Stimulated activated naive CD4-positive, alpha-beta T cell (primary cell): Measurements from ENCODE around the gene DNM2.
"Not testable (repeated sequence)": the region's sequence is repeated elsewhere in the genome, so short reads cannot be mapped to it uniquely, and the experiment has no call there.

Experiments
- DNase-seq, 6 experiments: peaks; one replicate each; lab custom pipeline; 2025; lab: John Stamatoyannopoulos, UW

Gene DNM2

DNA sequence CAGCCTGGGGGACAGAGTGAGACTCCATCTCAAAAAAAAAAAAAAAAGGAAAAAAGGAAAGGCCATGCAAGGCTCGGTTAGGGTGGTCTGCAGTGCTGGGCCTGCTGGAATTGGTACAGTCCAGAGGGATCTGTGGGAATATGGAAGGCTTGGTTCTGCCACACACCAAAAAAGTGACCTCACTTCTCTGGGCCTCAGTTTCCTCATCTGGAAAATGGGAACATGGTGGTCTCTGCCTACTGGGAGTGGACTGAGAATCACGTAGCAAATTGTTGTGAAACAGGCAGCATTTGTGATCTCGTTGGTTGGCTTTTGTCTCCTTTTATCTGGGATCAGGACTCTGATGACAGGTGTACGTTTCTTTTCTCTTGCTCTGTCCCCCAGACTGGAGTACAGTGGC is 7.5 kb downstream of the DNM2 start:
- DNase-seq, result no peak

DNA sequence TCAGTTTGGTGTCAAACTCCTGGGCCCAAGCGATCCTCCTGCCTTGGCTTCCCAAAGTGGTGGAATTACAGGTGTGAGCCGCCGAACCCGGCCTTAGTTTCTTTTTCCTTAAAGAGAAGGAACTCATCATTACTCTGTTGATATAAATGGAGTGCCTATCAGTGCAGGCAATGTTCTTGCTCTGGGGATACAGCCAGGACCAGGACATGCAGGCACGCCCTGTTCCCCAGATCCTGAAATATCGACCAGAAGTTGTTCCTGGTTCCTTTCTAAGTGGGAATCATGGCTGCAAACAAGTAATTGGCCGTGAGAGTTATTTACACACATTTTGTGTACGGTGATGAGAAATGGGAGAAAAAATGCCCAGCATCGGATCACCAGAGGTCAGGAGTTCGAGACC is 8.4 kb downstream of the DNM2 start:
- DNase-seq, result no peak

DNA sequence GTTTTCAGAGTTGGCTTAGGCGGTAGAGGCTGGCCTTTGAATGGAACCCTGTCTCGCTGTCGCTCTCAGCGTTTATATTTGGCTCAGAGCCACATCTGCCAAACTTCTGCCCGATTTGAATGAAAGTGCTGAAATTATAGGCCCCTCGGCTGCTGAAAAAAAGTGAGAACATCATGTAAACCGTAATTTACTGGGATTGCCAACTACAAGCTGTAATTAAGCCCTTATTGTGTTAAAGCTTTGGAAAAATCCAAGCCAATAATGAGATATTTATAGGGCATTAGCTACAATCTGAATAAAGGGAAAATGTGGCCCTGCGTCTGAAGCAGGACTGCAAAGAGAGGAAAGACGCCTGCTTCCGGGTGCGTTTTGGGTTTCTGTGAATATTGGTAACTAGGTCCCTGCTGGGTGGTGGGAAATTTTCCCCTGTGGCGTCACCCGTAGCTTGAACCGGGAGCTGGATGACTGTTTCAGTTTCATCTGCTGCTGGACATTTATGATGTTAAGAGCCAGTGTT is 9.9 kb downstream of the DNM2 start:
- no peak for DNase-seq

DNA sequence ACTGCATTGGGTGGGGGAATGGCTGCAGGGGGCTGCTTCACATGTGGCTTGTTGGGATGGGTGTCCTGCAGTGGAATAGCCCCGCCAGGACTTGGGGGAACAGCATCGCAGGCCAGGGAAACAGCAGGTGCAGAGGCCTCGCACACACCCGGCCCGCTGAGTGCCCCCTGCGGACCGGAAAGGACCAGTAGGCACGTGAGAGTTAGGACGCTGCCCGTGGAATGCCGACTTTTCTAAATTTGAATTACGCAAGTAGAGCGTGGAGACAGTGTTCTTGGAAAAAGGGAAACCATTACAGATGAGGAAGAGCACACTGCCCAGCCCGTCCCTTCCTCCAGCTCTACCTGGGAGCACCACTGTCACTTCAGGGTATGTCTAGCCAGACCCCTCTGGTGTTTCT is 11.5 kb downstream of the DNM2 start:
- DNase-seq, result no peak

DNA sequence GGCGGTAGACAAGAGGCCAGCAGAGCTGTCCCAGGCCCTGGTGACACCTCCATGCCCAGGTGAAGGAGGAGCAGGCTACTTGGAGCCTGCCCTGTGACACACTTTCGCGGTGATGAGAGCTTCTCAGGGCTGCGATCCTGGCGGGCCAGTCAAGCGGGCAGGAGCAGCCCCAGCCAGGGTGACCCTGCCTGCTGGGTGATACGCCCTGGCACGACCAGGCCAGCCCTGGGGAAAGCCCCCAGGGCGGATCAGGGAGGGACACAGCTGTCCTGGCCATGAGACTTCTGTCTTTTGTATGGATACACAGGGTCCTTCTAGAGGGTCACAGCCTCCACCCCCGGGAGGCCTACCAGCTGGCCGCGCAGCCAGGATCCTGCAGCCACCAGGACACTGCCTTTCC is 13.1 kb downstream of the DNM2 start:
- DNase-seq, result no peak

DNA sequence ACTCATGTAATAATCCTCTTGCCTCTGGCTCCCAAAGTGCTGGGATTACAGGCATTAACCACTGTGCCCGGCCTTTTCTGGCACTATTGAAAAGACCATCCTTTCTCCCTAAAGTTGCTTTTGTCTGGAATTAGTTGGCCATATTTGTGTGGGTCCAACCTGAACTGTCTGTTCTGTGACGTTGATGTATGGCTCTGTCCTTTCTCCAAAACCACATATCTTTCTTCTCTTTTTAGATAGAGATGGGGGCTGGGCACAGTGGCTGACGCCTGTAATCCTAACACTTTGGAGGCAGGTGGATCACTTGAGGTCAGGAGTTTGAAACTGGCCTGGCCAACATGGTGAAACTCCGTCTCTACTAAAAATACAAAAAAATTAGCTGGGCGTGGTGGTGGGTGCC is 17.9 kb downstream of the DNM2 start:
- DNase-seq, result no peak

DNA sequence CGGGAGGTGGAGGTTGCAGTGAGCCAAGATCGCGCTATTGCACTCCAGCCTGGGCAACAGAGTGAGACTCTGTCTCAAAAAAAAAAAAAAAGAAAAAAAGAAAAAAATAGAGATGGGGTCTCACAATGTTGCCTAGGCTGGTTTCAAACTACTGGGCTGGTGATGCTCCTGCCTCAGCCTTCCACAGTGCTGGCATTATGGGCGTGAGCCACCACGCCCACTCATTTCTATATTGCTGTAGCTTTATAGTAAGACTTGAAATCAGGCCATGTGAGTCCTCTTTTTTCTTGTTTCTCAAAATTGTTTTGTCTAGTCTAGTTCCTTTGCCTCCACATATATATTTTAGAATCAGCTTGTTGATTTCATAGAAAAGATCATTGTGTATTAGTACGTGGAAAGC is 18.3 kb downstream of the DNM2 start:
- no peak for DNase-seq

DNA sequence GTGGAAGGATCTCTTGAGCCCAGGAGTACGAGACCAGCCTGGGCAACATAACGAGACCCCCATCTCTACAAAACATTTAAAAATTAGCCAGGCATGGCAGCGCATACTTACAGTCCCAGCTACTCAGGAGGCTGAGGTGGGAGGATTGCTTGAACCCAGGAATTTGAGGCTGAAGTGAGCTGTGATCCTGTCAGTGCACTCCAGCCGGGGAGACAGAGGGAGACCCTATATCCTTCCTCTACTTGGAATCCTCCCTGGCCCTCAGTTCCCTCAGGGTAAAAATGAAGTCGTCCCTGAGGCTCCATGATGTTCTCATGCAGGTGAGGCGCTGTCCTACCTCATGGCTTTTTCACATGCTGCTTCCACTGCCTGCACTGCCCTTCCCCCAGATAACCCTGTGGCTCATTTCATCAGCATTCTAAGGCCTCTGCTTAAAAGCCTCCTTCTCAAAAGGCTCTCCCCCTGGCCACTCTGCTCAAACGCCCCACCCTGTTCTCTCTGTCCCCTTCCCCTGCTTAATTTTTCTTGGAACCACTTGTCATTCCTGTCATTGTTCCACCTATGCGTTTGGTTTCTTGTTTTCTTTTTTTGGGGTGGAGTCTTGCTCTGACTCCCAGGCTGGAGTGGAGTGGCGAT is 19.2 kb downstream of the DNM2 start:
- no peak for DNase-seq

DNA sequence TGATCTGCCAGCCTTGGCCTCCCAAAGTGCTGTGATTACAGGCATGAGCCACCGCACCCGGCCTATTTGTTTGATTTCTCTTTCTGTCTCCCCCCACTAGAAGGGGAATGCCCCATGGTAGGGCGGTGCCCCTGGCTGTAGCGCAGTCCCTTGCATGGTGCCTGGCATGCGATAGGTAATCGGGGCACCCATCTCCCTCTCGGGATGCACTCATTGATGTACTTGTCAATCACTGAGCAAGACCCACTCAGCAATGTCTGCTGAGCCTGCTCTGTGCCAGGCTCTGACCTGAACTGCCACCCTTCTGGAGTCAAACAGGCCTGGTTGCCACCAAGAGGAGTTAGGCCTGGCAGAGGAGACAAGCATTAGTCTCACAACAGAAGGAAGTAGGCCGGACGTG is 19.8 kb downstream of the DNM2 start:
- no peak for DNase-seq

DNA sequence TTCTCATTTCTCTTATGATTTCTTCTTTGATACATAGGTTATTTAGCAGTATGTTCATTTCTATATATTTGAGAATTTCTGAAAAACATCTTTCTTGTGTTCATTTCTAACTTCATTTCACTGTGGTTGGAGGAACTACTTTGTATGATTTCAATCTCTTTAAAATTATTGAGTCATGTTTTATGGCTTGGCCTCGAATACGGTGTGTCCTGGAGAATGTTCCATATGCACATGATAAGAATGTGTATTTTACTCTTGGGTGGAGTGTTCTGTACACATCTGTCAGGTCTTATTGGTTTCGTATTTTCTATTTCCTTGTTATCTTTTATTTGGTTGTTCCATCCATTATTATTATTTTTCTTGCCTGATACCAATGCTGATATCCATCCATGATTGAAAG is 22.9 kb downstream of the DNM2 start:
- DNase-seq, result no peak

DNA sequence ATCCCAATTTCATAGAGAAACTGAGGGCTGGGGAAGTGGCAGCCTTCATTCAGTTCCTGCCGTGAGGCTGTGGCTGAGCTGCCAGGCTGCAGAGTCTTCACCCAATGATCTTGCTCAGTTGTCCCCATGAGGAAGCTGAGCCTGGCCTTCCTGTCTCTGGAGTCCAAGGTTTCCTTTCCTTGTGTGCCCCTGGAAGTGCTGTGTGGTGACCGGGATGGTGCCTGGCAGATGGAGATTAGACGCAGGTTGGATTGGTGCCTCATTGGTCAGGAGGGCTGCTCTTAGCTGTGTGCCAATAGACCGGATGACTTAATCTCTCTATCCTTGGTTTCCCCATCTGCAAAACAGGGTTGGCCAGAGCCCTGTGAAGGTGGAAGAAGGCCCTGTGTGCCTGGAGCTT is 24.6 kb downstream of the DNM2 start:
- DNase-seq, result no peak

DNA sequence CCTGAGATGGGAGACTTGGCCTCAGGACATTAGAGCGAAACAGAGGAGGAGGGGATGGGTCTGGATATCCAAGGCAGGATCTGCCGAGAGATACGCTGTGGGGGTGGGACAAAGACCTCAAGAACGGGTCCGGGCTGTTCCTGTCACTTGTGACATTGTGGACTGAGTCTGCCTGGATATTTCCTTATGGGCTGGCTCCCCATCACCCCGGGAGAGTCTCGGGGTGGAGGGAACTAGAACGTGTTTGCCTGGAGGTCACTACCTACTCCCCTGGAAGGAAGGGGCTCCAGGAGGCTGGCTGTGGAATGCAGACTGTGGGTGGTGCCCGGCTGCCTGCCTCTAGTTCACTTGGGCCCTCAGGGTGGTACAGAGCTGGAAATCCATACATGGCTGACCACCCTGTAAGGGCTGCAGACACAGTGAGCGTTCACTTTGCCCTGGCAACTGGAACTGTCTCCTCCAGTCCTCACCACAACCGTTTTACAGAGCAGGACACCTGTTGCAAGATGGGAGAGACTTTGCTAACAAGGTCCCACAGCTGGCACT is 26.4 kb downstream of the DNM2 start:
- no peak for DNase-seq

DNA sequence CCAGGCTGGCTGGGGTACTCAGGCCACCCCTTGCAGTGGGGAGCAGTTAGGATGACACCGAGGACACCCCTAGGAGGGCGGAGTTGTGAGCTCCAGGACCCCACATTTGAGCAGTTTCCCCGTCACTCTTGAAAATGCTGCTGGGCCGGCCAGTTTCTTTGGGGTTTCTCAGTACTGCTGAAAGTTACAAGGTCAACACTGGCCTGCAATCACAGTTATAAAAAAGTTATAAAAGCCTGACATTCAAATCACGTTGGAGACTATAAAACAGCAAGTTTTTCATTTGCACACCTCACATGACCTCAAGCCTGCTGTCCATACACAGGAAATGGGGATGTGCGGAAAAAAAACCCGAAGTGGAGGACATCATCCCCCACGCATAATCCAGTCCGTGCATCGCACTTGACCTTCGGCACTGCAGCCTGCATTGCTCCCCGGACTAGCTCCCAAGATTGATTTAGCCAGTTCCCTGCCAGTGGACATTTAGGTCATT is 27.0 kb downstream of the DNM2 start:
- DNase-seq, result no peak

DNA sequence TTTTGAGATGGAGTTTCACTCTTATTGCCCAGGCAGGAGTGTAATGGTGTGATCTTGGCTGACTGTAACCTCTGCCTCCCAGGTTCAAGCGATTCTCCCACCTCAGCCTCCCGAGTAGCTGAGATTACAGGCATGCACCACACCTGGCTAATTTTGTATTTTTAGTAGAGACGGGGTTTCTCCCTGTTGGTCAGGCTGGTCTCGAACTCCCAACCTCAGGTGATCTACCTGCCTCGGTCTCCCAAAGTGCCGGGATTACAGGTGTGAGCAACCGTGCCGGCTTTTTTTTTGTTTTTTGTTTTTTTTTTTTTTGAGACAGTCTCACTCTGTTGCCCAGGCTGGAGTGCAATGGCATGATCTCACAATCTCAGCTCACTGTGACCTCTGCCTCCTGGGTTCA is 28.6 kb downstream of the DNM2 start:
- not testable (repeated sequence) for DNase-seq

DNA sequence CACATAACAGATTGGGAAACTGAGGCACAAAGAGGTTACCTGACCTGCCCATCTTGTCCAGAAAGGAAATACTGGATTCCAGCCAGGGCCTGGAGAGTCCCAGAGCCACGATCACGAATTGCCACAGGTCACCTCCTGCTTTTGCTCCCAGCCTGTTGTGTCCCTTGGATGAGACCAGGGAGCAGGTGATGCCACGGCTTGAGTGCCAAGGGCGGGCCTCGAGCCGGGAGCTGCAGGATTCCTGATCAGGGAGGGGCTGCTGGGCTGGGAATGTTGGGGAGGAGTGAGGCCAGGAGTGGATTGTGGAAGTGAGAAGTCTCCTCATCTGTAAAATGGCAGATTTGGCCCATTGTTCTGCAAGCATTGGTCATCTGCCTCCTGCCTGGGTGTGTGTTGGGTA is 29.4 kb downstream of the DNM2 start:
- DNase-seq, result no peak

DNA sequence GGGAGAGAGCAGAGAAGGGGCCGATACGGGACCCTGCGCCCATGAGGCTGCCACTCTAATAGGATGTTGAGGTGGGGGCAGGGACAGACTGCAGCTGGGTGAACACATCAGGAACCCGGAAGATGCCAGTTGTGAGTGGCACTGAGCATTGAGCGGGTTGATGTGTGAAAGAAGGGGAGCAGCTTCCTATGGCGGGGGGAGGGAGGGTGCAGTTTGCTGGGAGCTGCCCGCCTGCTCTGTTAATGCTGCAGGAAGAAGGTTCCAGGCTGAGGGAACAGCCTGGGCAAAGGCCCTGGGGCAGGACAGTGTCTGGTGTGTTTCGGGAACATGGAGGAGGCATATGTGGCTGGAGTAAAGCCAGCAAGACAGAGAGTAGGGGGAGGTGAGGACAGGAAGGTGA is 29.8 kb downstream of the DNM2 start:
- DNase-seq, result no peak

DNA sequence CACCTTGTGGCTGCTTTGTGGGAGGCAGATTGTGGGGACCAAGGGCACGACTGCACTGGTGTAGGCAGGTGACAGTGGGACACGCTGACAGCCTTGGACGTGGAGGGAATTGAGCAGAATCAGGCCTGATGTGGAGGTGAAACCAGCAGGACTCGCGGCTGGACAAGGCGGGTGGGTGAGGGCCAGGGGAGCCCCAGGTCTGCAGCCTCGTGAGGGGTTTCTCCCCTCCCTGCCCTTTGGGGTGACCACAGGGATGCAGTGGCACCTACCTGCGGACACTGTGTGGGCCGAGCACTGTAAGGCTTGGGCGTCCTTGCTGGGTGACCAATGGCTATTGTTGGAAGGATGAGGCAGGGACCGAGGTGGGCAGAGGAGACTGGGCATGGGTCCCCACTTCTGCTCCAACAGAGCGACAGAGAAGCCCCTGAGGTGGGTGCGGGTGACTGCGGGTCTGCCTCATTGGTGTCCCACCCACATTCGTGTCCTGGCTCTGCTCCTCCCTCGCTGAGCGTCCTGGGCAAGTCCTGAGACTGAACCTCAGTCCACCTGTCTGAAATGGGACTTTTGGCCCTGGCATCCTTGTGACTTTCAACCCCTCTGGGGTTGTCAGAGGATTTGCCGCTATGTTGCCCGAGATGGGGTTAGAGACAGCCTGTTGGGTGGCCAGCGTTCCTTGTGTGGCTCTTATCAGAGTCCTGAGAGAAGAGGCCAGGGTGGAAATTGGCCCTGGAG is 30.5 kb downstream of the DNM2 start:
- no peak for DNase-seq

DNA sequence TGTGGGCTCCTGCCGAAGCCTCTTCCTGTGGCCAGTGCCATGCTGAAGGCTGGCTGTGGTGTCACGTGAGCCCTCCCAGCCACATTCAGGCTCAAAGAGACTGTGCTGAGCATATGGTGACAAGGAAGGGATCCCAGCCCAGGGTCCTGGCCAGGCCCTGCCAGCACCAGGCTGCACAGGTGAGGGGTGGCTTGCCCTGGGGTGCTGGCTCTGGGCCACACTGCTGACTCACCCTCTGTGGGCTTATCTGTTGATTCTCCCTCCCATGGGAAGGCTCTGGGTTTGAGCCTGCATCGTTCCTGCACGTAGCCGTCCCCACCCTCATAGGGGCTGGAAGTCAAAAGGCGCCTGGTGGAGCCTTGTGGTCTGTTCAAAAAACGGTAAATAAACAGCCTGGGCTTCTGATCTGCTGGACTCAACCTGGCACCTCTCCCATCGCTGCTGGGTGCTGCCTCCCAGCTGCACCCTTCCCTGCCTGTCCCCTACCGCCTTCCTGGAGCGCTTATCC is 31.1 kb downstream of the DNM2 start:
- DNase-seq, result no peak

DNA sequence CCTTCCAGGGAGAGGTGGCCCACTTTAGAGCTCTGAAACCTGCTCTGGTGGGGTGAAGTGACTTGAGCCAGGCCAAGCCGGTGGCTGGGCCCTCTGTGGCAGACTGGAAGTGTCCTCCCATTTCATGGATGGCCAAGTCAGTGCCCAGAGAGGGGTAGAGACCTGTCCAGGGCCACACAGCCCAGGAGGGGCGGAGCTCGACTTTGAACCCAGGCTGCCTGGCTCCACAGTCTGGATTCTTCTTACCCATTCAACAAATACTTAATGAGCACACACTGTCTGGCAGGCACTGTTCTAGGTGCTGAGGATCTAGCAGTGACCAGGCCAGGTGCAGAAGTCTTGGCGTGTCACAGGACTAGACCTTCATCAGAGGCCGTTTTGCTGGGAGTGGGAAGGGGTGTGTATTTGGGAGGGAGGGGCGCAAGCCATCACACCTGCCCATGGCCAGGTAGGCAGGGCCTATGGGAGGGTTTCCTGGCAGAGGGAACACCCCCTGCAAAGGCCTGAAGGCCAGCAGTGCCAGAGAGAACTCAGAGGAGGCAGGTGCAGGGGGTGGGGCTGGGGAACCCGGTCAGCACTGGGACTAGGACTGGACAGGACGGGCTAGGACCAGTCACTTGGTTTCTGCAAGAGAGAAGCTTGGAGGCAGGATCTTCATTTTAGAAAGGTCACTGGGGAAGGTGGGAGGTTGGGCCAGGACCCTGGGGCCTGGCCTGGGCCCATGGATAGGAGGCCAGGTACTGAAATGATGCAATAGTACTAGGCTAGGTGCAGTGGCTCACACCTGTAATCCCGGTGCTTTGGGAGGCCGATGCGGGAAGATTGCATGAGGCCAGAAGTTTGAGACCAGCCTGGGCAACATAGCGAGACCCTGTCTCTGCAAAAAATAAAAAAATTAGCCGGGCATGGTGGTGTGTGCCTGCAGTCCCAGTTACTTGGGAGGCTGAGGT is 31.8 kb downstream of the DNM2 start:
- DNase-seq, result no peak

DNA sequence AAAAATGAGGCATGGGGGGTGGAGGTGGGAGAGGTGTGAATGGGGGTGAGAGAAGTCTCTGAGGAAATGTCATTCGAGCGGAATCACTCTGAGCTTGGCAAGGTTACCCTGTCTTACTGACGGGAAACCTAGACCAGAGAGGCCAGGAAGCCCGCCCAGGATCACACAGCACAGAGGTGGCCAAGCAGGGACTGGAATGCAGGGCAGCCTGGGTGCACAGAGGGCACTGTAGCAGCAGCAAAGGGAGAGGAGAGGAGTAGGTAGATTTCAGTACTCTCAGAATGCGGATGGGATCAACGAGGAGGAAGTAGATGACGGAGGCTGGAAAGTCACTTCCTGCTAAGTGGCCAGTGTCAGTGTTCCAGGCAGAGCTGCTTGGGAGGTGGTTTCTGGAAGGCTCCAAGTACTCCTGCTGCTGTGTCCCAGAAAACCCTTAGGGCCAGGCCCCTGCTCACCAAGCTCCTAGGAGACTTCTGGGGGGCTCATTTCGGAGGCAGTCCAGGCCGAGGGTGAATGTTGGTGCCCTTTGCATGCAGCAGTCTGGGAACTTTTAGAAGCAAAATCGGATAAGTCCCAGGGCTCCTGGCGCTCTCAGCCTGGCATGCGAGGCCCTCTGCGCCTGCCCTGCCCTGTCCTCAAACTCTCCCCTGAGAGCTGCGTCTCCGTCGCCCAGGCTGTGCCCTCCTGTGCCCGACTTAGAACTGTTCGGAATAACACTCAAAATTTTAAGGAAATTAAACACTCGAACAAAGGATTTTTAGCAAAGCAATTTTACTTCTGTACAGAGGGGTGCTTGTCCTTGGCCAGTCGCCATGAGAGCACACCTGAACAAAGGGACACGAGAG is 33.5 kb downstream of the DNM2 start:
- DNase-seq, result no peak
